ENCODE results near the gene EFCAB12.

The EFCAB12 gene

DNA sequence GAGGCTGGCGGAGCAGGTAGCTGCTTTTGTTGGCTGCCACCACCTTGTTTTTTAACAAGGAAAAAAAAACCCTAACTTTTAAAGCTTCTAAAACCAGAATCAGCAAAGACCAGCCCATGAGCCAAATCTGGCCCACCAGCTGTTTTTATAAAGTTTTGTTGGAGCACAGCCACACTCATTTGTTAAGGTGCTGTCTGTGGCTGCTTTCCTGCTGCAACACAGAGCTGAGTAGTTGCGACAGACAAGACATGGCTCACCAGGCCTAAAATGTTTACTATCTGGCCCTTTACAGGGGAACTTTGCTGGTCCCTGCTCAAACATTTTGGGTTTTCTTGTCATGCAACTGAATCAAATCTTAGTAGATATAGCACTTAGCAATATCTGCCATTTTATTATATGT is 18.9 kb downstream of the EFCAB12 start:
- TF ChIP-seq, protein P1, sequence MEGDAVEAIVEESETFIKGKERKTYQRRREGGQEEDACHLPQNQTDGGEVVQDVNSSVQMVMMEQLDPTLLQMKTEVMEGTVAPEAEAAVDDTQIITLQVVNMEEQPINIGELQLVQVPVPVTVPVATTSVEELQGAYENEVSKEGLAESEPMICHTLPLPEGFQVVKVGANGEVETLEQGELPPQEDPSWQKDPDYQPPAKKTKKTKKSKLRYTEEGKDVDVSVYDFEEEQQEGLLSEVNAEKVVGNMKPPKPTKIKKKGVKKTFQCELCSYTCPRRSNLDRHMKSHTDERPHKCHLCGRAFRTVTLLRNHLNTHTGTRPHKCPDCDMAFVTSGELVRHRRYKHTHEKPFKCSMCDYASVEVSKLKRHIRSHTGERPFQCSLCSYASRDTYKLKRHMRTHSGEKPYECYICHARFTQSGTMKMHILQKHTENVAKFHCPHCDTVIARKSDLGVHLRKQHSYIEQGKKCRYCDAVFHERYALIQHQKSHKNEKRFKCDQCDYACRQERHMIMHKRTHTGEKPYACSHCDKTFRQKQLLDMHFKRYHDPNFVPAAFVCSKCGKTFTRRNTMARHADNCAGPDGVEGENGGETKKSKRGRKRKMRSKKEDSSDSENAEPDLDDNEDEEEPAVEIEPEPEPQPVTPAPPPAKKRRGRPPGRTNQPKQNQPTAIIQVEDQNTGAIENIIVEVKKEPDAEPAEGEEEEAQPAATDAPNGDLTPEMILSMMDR (IDR thresholded peaks at IDR 0.05; ENCODE audit: insufficient read depth, low read depth, low read length, missing control alignments), result no peak
- H3K4me3 ChIP-seq (ENCODE audit: low read length), result no peak overlapping the region
- DNase-seq (ENCODE audit: low read depth), result no peak

DNA sequence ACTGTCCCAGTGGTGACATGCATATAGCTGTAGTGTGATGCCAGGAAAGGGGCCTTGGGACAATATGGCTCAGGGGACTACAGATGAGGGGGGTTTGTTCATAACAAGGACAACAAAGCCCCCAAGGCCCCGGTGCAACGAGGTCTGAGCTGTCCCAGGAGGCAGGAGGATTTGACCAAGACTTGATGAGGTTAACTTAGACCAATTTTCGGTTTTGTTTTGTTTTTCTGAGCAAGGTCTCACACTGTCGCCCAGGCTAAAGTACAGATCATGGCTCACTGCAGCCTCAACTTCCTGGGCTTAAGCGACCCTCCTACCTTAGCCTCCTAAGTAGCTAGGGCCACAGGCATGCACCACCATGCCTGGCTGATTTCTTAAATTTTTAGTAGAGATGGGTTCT is 23.8 kb downstream of the EFCAB12 start:
- TF ChIP-seq, protein P1 (IDR thresholded peaks at IDR 0.05; ENCODE audit: insufficient read depth, low read depth, low read length, missing control alignments), result no peak
- H3K4me3 ChIP-seq (ENCODE audit: low read length), result no peak overlapping the region
- no peak for DNase-seq (ENCODE audit: low read depth)

GRCh38 chr3:129404130-129404529 is 24.3 kb downstream of the EFCAB12 start:
- no peak for DNase-seq (ENCODE audit: low read depth)
- TF ChIP-seq, protein P1 (IDR thresholded peaks at IDR 0.05; ENCODE audit: insufficient read depth, low read depth, low read length, missing control alignments), result no peak
- H3K4me3 ChIP-seq (ENCODE audit: low read length), result no peak overlapping the region

DNA sequence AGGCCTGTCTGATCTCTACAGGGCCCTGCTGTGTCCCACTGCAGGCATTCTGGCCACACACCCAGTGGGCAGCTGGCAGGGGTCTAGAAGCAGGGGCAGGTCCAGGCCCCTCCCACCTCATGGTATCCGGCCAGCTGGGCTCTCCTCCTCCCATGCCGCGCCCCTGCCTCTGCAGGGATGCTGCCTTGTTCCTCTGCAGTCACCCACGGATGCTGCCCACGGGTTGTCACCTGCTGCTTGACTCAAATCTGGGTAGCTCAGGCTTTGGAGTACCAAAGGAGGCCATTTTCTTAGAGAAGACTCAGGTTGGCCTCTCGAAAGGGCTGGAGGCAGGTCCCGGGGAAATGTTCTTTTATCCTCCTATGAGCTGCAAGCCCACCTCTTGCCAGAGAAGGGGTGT is 25.0 kb downstream of the EFCAB12 start:
- no peak overlapping the region for H3K4me3 ChIP-seq (ENCODE audit: low read length)
- TF ChIP-seq, protein P1 (IDR thresholded peaks at IDR 0.05; ENCODE audit: insufficient read depth, low read depth, low read length, missing control alignments), result no peak
- DNase-seq (ENCODE audit: low read depth), result no peak

DNA sequence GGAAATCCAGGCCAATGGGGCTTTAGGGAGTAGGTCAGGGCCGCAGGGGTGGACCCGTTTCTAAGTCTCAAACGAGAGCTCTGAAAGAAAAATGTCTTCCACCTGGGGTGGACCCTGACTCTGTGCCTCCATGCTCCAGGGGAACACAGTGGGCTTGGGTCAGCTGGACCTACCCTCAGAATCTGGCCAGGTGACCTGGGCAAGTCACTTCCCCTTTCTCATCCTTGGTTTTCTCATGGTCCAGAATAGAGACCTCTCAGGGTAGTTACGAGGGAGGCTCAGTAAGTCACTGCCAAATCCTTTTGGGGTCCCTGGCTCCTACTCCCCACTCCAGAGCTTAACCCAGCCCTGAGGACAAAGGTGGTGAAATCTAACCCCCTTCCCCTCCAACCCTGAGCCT is 25.8 kb downstream of the EFCAB12 start:
- DNase-seq (ENCODE audit: low read depth), result no peak
- TF ChIP-seq, protein P1 (IDR thresholded peaks at IDR 0.05; ENCODE audit: insufficient read depth, low read depth, low read length, missing control alignments), result no peak
- H3K4me3 ChIP-seq (ENCODE audit: low read length), result no peak overlapping the region

GRCh38 chr3:129402210-129402609 is 26.2 kb downstream of the EFCAB12 start:
- DNase-seq (ENCODE audit: low read depth), result no peak
- TF ChIP-seq, protein P1 (IDR thresholded peaks at IDR 0.05; ENCODE audit: insufficient read depth, low read depth, low read length, missing control alignments), result no peak
- no peak overlapping the region for H3K4me3 ChIP-seq (ENCODE audit: low read length)

GRCh38 chr3:129399895-129400357 is 28.5 kb downstream of the EFCAB12 start:
- TF ChIP-seq, protein P1 (IDR thresholded peaks at IDR 0.05; ENCODE audit: insufficient read depth, low read depth, low read length, missing control alignments), result no peak
- DNase-seq (ENCODE audit: low read depth), result no peak
- peak overlapping the region; percentile 7 for H3K4me3 ChIP-seq (ENCODE audit: low read length)

All from epithelial cell of esophagus (primary cell).